Heart left ventricle (tissue), 16 donors: ENCODE results near the gene DDX51. TPM values are rescaled to one million over a fixed set of nuclear protein-coding genes. Genes with fewer than 3 reads are reported as not detected.
A peak's percentile ranks its signal among the peaks of the same experiment; 100 is the strongest.

Experiments
- ATAC-seq, 4 donors: fragments of 200-7000 bp; cut with Tn5 transposase; one replicate each; pipeline ENCODE4 v1.9.1; 2020 to 2022; ENCODE audit warnings: moderate library complexity in 4 of 4, mild to moderate bottlenecking in 3 of 4, moderate number of reproducible peaks in 1 of 4
- DNase-seq, 5 donors: peaks; one replicate each; pipeline ENCODE4 v3.0.0-alpha.2; 2020
- H3K27ac ChIP-seq, 12 donors: fragments of 200-600 bp; sonication (generic) in 4 of 12; one replicate each; pipeline versions ENCODE4 v1.5.0 to v1.8.0; 2016 to 2022; ENCODE audit warnings: mild to moderate bottlenecking in 2 of 12
- H3K27me3 ChIP-seq, 9 donors: fragments of 200-600 bp; sonication (generic) in 2 of 9; one replicate each; pipeline versions ENCODE4 v1.5.1 to v1.8.0; 2016 to 2022; ENCODE audit warnings: mild to moderate bottlenecking in 3 of 9
- H3K36me3 ChIP-seq, 9 donors: fragments of 200-600 bp; sonication (generic) in 2 of 9; one replicate each; pipeline versions ENCODE4 v1.5.0 to v1.8.0; 2018 to 2022; ENCODE audit warnings: mild to moderate bottlenecking in 2 of 9
- H3K4me1 ChIP-seq, 12 donors: fragments of 200-600 bp; sonication (generic) in 4 of 12; one replicate each; pipeline versions ENCODE4 v1.5.0 to v1.8.0; 2016 to 2022; ENCODE audit warnings: mild to moderate bottlenecking in 3 of 12
- H3K4me3 ChIP-seq, 12 donors: fragments of 200-600 bp; sonication (generic) in 4 of 12; one replicate each; pipeline versions ENCODE4 v1.5.0 to v1.8.0; 2017 to 2022; ENCODE audit warnings: mild to moderate bottlenecking in 9 of 12, moderate library complexity in 4 of 12
- H3K9me3 ChIP-seq, 12 donors: fragments of 200-600 bp; sonication (generic) in 4 of 12; one replicate each; pipeline versions ENCODE4 v1.5.0 to v1.8.0; 2016 to 2022; ENCODE audit warnings: mild to moderate bottlenecking in 1 of 12
- CTCF ChIP-seq, 12 donors: fragments of 200-600 bp; sonication (generic) in 4 of 12; IDR thresholded peaks; one replicate each; pipeline versions ENCODE4 v1.5.0 to v1.8.0; 2018 to 2022; ENCODE audit warnings: antibody characterized with exemption in 12 of 12, mild to moderate bottlenecking in 5 of 12
- POLR2A ChIP-seq, 2 donors: fragments of 450-650 bp; IDR thresholded peaks; one replicate each; pipeline ENCODE4 v1.6.1; 2017; ENCODE audit warnings: antibody characterized with exemption in 2 of 2, mild to moderate bottlenecking in 2 of 2, moderate library complexity in 2 of 2
- WGBS, 4 donors: extraction: QIAGEN DNeasy Blood & Tissue Kit in 2 of 4; methylation state at CpG; one replicate each; pipeline versions ENCODE4 v1.1.5 to v1.1.7; 2013 to 2018; 5-methylcytosine and 5-hydroxymethylcytosine counted together
- intact Hi-C, 10 donors: fragments of 100-400 bp; cut with DNase I; formaldehyde crosslinking; loops; one replicate each; pipeline versions ENCODE4 v1.11.1 to v1.14.2; 2022
- polyA plus RNA-seq, 2 donors: library from polyadenylated mRNA; stranded (reverse); fragments of 200-250 nt; gene quantifications; one replicate each; pipeline ENCODE4 v1.2.3, GENCODE V29; 2013
- total RNA-seq, 9 donors: library from RNA; depleted of rRNA in 2 of 9; stranded (reverse); fragments of >200 nt in 2 of 9; fragmentation: NEBNext Ultra II Directional in 3 of 9; extraction: Animal tissue kit (Norgen Biotek cat#: 25700) in 3 of 9; gene quantifications; one replicate each; pipeline versions ENCODE4 v1.1.0 to v1.2.4, GENCODE V29; 2016 to 2023
- donor health status: ischemic (EF 13 %, LVEDD 7.1; RV severe dilation, severe dysfunction).
- donor health status: healthy with polysubstance abuse.
- donor health status: DM: no; HTN: yes; CAD: no.
- donor health status: DM: no; HTN: no; CAD: no.
- donor health status: ischemic (EF 25% LVEDD 6.9; RV normal size, moderate dysfunction).
- donor health status: ischemic (EF 25% LVEDD 5.7; RV mildly dilated, moderate dysfunction).
- donor health status: healthy.
- donor health status: DM: yes; HTN: yes; CAD: no.
- donor health status: ischemic (EF 35%, LVEDD 5.7; RV mildly dilated, moderate dysfunction).
- donor health status: nonischemic (EF 11% LVEDD 7.7; RV severe dilation, severe dysfunction).
- donor health status: DM: yes; HTN: yes; CAD: no.
- donor health status: PGD.
- donor health status: ischemic (EF 29% LVEDD 5.4; RV normal size, mild dysfunction).
- donor health status: nonischemic (EF 23%, LVEDD 6.1; RV moderate dilation, normal function).

Gene DDX51
- total and polyA plus RNA-seq, 11 donors = 4.1 to 14.7 (median 8.6) TPM

GRCh38 chr12:132185705-132186104 lies 41.6 kb upstream of the DDX51 start:
- peak in 1 of 5 donors; percentile 43 for DNase-seq
- WGBS, 4 donors = 66 to 80% (median 69%) methylated on average over 16 of the region's 16 CpGs

GRCh38 chr12:132182711-132183365 lies 38.7 kb upstream of the DDX51 start:
- DNase-seq (no peak), ATAC-seq (no peak)
- intact Hi-C loops = no loop called here
- whole genome bisulfite sequencing, 4 donors = 74 to 82% (median 77%) methylated on average over 10 of the region's 10 CpGs
- H3K4me1 ChIP-seq = no peaks in the 10 kb centered on the region
- H3K36me3 ChIP-seq = no peaks in the 10 kb centered on the region
- peaks cover 0 to 46% (median 0%) of the 10 kb centered on the region in 12 donors for H3K9me3 ChIP-seq
- H3K27ac ChIP-seq = no peak overlapping the region
- no peak overlapping the region for H3K4me3 ChIP-seq
- no peak for TF ChIP-seq CTCF (IDR thresholded peaks at IDR 0.05)
- H3K27me3 ChIP-seq = peaks cover 0 to 25% (median 5%) of the 10 kb centered on the region in 9 donors

More at GRCh38 chr12:132185705-132186104, 41.6 kb upstream of the DDX51 start:
- H3K27me3 ChIP-seq = peaks cover 0 to 18% (median 0%) of the 10 kb centered on the region in 9 donors
- no peaks in the 10 kb centered on the region for H3K36me3 ChIP-seq
- H3K4me3 ChIP-seq = peak overlapping the region in 1 of 12 donors; percentile 35
- H3K9me3 ChIP-seq = peaks cover 0 to 51% (median 0%) of the 10 kb centered on the region in 12 donors
- TF ChIP-seq POLR2A (IDR thresholded peaks at IDR 0.05) (no peak), CTCF (IDR thresholded peaks at IDR 0.05) (no peak)
- peak overlapping the region in 1 of 12 donors; percentile 11 for H3K27ac ChIP-seq
- intact Hi-C loops = no loop called here
- H3K4me1 ChIP-seq = peaks cover 0 to 18% (median 11%) of the 10 kb centered on the region in 12 donors
- no peak for ATAC-seq

- Histone ChIP-seq H3K4me3 (no peak overlapping the region), H3K27me3 (peaks cover 0 to 27% (median 5%) of the 10 kb centered on the region in 9 donors), H3K4me1 (no peaks in the 10 kb centered on the region), H3K9me3 (peaks cover 0 to 40% (median 0%) of the 10 kb centered on the region in 12 donors), H3K36me3 (no peaks in the 10 kb centered on the region), H3K27ac (no peak overlapping the region)
- TF ChIP-seq POLR2A (IDR thresholded peaks at IDR 0.05) (no peak), CTCF (IDR thresholded peaks at IDR 0.05) (no peak)
- no peak for ATAC-seq
- peak in 1 of 5 donors; percentile 58 for DNase-seq
- WGBS, 4 donors = 90 to 92% (median 91%) methylated on average over 20 to 21 of the region's 21 CpGs
- intact Hi-C loops = no loop called here
Observed at GRCh38 chr12:132182206-132182710, 38.1 kb upstream of the DDX51 start.

- intact Hi-C loops = no loop called here
- no peak overlapping the region for H3K4me3 ChIP-seq
- H3K27ac ChIP-seq = no peak overlapping the region
- no peak for ATAC-seq
- peak in 1 of 5 donors; percentile 47 for DNase-seq
- WGBS, 4 donors = 83 to 90% (median 89%) methylated on average over 26 to 33 of the region's 33 CpGs
- H3K9me3 ChIP-seq = peaks cover 0 to 34% (median 0%) of the 10 kb centered on the region in 12 donors
- TF ChIP-seq POLR2A (IDR thresholded peaks at IDR 0.05) (no peak), CTCF (IDR thresholded peaks at IDR 0.05) (no peak)
- peaks cover 1 to 33% (median 8%) of the 10 kb centered on the region in 9 donors for H3K27me3 ChIP-seq
- no peaks in the 10 kb centered on the region for H3K4me1 ChIP-seq
- no peaks in the 10 kb centered on the region for H3K36me3 ChIP-seq
Observed at GRCh38 chr12:132181570-132182200, 37.6 kb upstream of the DDX51 start.
